22Rv1 (cell line): ENCODE results near the gene MPDU1.

ENCODE experiments used
- H3K27ac ChIP-seq: fragments of 450-650 bp; 2 replicates; pipeline ENCODE4 v1.5.1; 2017
- CTCF ChIP-seq: fragments of 450-650 bp; IDR thresholded peaks from 2 replicates; pipeline ENCODE4 v1.5.1; 2017; ENCODE audit warnings: mild to moderate bottlenecking
- ZFX ChIP-seq: fragments of 450-650 bp; IDR thresholded peaks from 2 replicates; pipeline ENCODE4 v1.6.1; 2017; ENCODE audit warnings: antibody characterized with exemption, borderline replicate concordance

The MPDU1 gene

GRCh38 chr17:7549401-7550055, 34.1 kb upstream of the MPDU1 start:
- H3K27ac ChIP-seq, result no peak overlapping the region
- TF ChIP-seq CTCF (no peak), ZFX (no peak)

DNA sequence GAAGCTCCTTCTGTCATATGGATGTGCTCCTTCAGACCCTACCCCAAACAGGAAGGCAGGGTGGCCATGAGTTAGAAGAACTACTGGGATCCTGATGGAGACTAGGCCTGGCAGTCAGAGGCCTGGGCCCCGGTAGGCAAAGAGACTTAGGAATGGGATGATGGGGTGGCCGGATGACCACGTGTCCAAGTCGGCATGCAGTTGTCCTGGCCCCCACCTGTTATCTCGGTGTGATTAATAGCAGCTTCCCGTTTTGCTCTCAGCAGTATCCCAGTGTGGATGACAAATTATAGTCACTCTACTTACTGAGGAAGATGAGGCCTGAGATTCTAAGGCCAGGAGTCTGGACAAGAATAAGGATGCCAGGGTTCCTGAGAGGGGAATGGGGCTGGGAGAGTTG, 33.3 kb upstream of the MPDU1 start:
- no peak overlapping the region for H3K27ac ChIP-seq
- TF ChIP-seq ZFX (no peak), CTCF (no peak)

DNA sequence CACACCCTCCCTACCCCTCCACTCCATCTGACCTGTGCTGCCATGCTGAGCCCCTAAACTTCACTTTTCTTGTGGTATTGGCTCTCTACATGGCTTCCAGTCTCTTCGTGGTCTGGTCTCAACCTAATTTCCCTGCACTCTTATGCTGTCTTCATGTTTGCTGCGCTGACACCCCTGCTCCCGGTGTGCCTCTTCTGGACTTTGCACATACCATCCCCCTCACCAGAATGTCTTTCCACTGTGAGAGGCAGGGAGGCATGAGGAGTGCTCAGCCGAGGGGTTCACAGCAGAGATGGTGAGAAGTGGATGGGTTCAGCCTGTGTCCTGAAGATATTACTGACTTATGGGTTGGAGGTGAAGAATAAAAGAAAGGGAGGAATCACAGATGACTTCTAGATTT, 32.3 kb upstream of the MPDU1 start:
- no peak overlapping the region for H3K27ac ChIP-seq
- TF ChIP-seq ZFX (no peak), CTCF (no peak)

DNA sequence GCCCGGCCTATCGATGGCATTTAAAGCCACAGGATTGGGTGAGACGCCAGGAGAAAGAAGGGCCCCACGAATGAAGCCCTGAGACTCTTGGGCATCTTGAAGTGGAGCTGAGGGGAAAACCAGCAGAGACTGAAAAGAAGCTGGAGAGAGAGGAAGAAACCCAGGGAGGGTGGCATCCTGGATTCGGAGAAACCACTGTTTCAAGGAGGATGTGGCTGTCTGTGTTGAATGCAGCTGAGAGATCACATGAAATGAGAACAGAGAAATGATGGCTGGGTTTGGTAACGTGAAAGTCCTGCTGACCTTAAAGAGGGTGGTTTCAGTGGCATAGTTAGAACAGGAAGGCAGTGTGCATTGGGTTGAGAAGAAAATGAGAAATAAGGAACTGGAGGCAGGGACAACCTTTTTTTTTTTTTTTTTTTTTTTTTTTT, 31.0 kb upstream of the MPDU1 start:
- TF ChIP-seq CTCF (no peak), ZFX (no peak)
- no peak overlapping the region for H3K27ac ChIP-seq

DNA sequence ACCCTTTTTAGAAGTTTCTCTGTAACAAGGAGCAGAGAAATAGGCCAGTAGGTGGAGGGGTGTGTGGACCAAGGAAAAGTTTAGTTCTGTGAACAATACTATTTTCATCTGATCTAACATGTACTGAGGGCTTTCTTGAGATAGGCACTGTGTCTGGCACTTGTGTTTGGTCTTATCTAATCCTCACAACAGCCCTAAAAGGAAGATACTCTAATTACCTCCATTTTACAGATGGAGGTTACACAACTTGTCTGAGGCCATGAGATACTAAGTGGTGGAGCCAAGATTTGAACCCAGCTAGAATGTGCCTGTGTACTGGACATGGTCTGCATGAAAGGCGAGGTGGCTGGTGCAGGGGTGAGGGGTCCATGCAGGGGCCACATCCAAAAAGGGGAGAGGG, 30.3 kb upstream of the MPDU1 start:
- no peak for TF ChIP-seq CTCF
- no peak for TF ChIP-seq ZFX
- no peak overlapping the region for H3K27ac ChIP-seq

GRCh38 chr17:7555320-7555948, 28.2 kb upstream of the MPDU1 start:
- TF ChIP-seq CTCF (no peak), ZFX (no peak)
- no peak overlapping the region for H3K27ac ChIP-seq

DNA sequence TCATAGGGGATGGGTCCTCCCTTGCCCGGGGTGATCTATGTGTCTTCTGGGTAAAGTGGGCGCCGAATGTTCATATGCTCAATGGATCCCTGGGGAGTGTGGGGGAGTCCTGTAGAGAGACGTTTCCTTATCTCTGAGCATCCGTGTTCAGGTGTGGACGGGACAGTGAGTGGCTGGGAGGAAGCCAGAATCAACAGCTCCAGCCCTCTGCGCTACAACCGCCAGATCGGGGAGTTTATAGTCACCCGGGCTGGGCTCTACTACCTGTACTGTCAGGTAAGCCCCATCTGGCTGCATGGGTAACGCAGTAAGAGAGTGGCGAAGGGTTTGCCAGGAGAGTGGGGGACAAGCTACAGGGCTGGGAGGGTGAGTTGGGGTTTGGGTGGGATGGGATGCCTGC, 27.0 kb upstream of the MPDU1 start:
- TF ChIP-seq ZFX, result no peak
- no peak for TF ChIP-seq CTCF
- H3K27ac ChIP-seq, result no peak overlapping the region
